Gastroesophageal sphincter (tissue), 3 donors: ENCODE data around the gene TTC9C.

Source experiments
- EP300 ChIP-seq: sonication (generic); formaldehyde crosslinking; IDR thresholded peaks from one replicate; pipeline ENCODE4 v1.6.1; 2017; ENCODE audit warnings: antibody characterized with exemption, mild to moderate bottlenecking
- POLR2A ChIP-seq, 2 donors: fragments of 450-650 bp; IDR thresholded peaks; one replicate each; pipeline ENCODE4 v1.6.1; 2017; ENCODE audit warnings: antibody characterized with exemption in 2 of 2, mild to moderate bottlenecking in 2 of 2, moderate library complexity in 1 of 2
- POLR2AphosphoS5 ChIP-seq: sonication (generic); formaldehyde crosslinking; IDR thresholded peaks from one replicate; pipeline ENCODE4 v1.6.1; 2017; ENCODE audit warnings: antibody characterized with exemption
- TF ChIP-seq, protein P1 (sequence below), 4 experiments: fragments of 200-600 bp in 2 of 4; fragments of 450-650 bp in 2 of 4; sonication (generic) in 1 of 4; IDR thresholded peaks; one replicate each; pipeline ENCODE4 v1.5.1; 2017 to 2019; ENCODE audit warnings: antibody characterized with exemption in 4 of 4, mild to moderate bottlenecking in 2 of 4, moderate library complexity in 2 of 4

DNA sequence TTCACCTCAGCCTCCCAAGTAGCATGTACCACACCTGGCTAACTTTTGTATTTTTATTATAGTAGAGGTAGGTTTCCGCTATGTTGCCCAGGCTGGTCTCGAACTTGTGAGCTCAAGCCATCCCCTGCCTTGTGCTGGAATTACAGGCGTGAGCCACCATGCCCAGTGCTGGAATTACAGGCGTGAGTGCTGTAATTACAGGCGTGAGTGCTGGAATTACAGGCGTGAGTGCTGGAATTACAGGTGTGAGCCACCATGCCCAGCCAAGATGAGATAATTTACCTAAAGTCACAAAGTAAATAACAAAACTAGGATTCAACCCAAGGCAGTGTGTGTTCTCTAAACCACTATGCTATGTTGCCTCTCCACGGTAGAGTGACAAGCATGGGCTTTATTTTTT lies 45.8 kb upstream of the TTC9C start:
- TF ChIP-seq POLR2A (IDR thresholded peaks at IDR 0.05): no peak
- TF ChIP-seq, protein P1, sequence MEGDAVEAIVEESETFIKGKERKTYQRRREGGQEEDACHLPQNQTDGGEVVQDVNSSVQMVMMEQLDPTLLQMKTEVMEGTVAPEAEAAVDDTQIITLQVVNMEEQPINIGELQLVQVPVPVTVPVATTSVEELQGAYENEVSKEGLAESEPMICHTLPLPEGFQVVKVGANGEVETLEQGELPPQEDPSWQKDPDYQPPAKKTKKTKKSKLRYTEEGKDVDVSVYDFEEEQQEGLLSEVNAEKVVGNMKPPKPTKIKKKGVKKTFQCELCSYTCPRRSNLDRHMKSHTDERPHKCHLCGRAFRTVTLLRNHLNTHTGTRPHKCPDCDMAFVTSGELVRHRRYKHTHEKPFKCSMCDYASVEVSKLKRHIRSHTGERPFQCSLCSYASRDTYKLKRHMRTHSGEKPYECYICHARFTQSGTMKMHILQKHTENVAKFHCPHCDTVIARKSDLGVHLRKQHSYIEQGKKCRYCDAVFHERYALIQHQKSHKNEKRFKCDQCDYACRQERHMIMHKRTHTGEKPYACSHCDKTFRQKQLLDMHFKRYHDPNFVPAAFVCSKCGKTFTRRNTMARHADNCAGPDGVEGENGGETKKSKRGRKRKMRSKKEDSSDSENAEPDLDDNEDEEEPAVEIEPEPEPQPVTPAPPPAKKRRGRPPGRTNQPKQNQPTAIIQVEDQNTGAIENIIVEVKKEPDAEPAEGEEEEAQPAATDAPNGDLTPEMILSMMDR (IDR thresholded peaks at IDR 0.05): no peak
- TF ChIP-seq POLR2AphosphoS5: no peak
- TF ChIP-seq EP300: no peak
